ES-I3 (cell line): Measurements from ENCODE around the gene MLH3.

Source experiments
- H3K36me3 ChIP-seq: 2 replicates; pipeline ENCODE4 v1.6.1; 2013; ENCODE audit warnings: mild to moderate bottlenecking, low read length, control low read depth, moderate library complexity; ENCODE audit not compliant: insufficient read depth
- H3K4me1 ChIP-seq: 2 replicates; pipeline ENCODE4 v1.6.1; 2013; ENCODE audit warnings: mild to moderate bottlenecking, control low read depth, low read length; ENCODE audit not compliant: insufficient read depth
- H3K9ac ChIP-seq: 2 replicates; pipeline ENCODE4 v1.6.1; 2013; ENCODE audit warnings: low read depth, mild to moderate bottlenecking, low read length, moderate library complexity
- H3K9me3 ChIP-seq: 2 replicates; pipeline ENCODE4 v1.6.1; 2013; ENCODE audit warnings: mild to moderate bottlenecking, low read length, moderate library complexity; ENCODE audit not compliant: control insufficient read depth, insufficient read depth

MLH3 gene

GRCh38 chr14:75050852-75051555, at the start of gene MLH3:
Gene MLH3, minus strand, starts transcription at chr14:75051467. Its CDS starts 1,812 bp downstream, at chr14:75049655.
- Histone ChIP-seq H3K36me3 (no peaks in the 10 kb centered on the region), H3K9me3 (no peaks in the 10 kb centered on the region), H3K9ac (peak within 1 kb of the TSS; percentile 66), H3K4me1 (no peaks in the 10 kb centered on the region)

GRCh38 chr14:75098682-75099081, 47.4 kb upstream of the MLH3 start:
- no peaks in the 10 kb centered on the region for H3K9me3 ChIP-seq
- H3K36me3 ChIP-seq: peaks cover 24% of the 10 kb centered on the region
- no peak overlapping the region for H3K9ac ChIP-seq
- H3K4me1 ChIP-seq: no peaks in the 10 kb centered on the region

GRCh38 chr14:75098212-75098611, 46.9 kb upstream of the MLH3 start:
- H3K9me3 ChIP-seq: no peaks in the 10 kb centered on the region
- no peak overlapping the region for H3K9ac ChIP-seq
- peaks cover 22% of the 10 kb centered on the region for H3K36me3 ChIP-seq
- H3K4me1 ChIP-seq: no peaks in the 10 kb centered on the region

- no peaks in the 10 kb centered on the region for H3K9me3 ChIP-seq
- no peak overlapping the region for H3K9ac ChIP-seq
- peaks cover 22% of the 10 kb centered on the region for H3K36me3 ChIP-seq
- H3K4me1 ChIP-seq: no peaks in the 10 kb centered on the region
Observed at GRCh38 chr14:75096959-75097358, 45.7 kb upstream of the MLH3 start.

- H3K36me3 ChIP-seq: peaks cover 16% of the 10 kb centered on the region; the same call in 1 of the 2 replicates
- H3K9me3 ChIP-seq: no peaks in the 10 kb centered on the region
- H3K9ac ChIP-seq: no peak overlapping the region
- H3K4me1 ChIP-seq: no peaks in the 10 kb centered on the region
Observed at GRCh38 chr14:75095690-75096089, 44.4 kb upstream of the MLH3 start.

- Histone ChIP-seq H3K4me1 (no peaks in the 10 kb centered on the region), H3K9me3 (no peaks in the 10 kb centered on the region), H3K36me3 (peaks cover 16% of the 10 kb centered on the region; the same call in 1 of the 2 replicates), H3K9ac (no peak overlapping the region)
Observed at GRCh38 chr14:75094896-75095295, 43.6 kb upstream of the MLH3 start.

- Histone ChIP-seq H3K9ac (no peak overlapping the region), H3K4me1 (no peaks in the 10 kb centered on the region), H3K9me3 (no peaks in the 10 kb centered on the region), H3K36me3 (peaks cover 18% of the 10 kb centered on the region; the same call in 1 of the 2 replicates)
Observed at GRCh38 chr14:75092698-75093097, 41.4 kb upstream of the MLH3 start.

GRCh38 chr14:75091251-75091650, 40.0 kb upstream of the MLH3 start:
- peaks cover 20% of the 10 kb centered on the region for H3K36me3 ChIP-seq
- no peaks in the 10 kb centered on the region for H3K4me1 ChIP-seq
- H3K9me3 ChIP-seq: no peaks in the 10 kb centered on the region
- no peak overlapping the region for H3K9ac ChIP-seq

GRCh38 chr14:75090353-75090752, 39.1 kb upstream of the MLH3 start:
- Histone ChIP-seq H3K9me3 (no peaks in the 10 kb centered on the region), H3K4me1 (no peaks in the 10 kb centered on the region)

GRCh38 chr14:75088566-75089373, 37.5 kb upstream of the MLH3 start:
- no peak overlapping the region for H3K9ac ChIP-seq

More at GRCh38 chr14:75090353-75090752, 39.1 kb upstream of the MLH3 start:
- H3K36me3 ChIP-seq: peaks cover 20% of the 10 kb centered on the region
- H3K9ac ChIP-seq: no peak overlapping the region

GRCh38 chr14:75088153-75088552, 36.9 kb upstream of the MLH3 start:
- Histone ChIP-seq H3K9me3 (no peaks in the 10 kb centered on the region), H3K36me3 (peaks cover 20% of the 10 kb centered on the region), H3K4me1 (no peaks in the 10 kb centered on the region), H3K9ac (no peak overlapping the region)

More at GRCh38 chr14:75088566-75089373, 37.5 kb upstream of the MLH3 start:
- no peaks in the 10 kb centered on the region for H3K4me1 ChIP-seq
- H3K9me3 ChIP-seq: no peaks in the 10 kb centered on the region
- H3K36me3 ChIP-seq: peaks cover 18% of the 10 kb centered on the region

GRCh38 chr14:75084513-75084912, 33.2 kb upstream of the MLH3 start:
- no peak overlapping the region for H3K9ac ChIP-seq
- no peaks in the 10 kb centered on the region for H3K4me1 ChIP-seq
- peaks cover 25% of the 10 kb centered on the region for H3K36me3 ChIP-seq
- H3K9me3 ChIP-seq: no peaks in the 10 kb centered on the region

- H3K9ac ChIP-seq: no peak overlapping the region
- H3K9me3 ChIP-seq: no peaks in the 10 kb centered on the region
- H3K36me3 ChIP-seq: peaks cover 25% of the 10 kb centered on the region
- no peaks in the 10 kb centered on the region for H3K4me1 ChIP-seq
Observed at GRCh38 chr14:75083271-75083670, 32.0 kb upstream of the MLH3 start.

GRCh38 chr14:75081660-75082229, 30.5 kb upstream of the MLH3 start:
- peaks cover 10% of the 10 kb centered on the region for H3K36me3 ChIP-seq
- no peaks in the 10 kb centered on the region for H3K4me1 ChIP-seq
- H3K9me3 ChIP-seq: no peaks in the 10 kb centered on the region
- H3K9ac ChIP-seq: no peak overlapping the region
